ENCODE data around the gene FOXI2.

Gene FOXI2

GRCh38 chr10:127743205-127743604, 6.2 kb downstream of the FOXI2 start:
- DNase-seq: no peak

- no peak for DNase-seq
Measured at GRCh38 chr10:127744956-127745355, 8.0 kb downstream of the FOXI2 start.

DNA sequence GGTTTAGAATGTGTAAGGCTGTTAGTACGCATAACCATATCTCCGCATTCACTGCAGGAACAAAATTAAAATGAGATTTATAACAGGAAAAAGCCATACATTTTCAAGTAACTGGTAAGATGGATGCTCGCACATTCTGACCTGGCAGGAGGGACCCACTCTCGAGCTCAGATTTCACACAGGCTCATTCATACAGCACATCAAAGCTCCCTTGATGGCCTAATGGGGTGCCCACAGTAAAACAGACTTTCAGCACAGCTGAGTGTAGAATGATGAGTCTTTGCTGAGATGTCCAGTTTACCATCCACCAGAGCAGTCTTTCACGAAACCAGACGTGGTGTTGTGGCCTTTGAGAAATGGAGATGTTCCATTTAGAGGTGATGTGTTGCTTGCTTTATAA, 8.9 kb downstream of the FOXI2 start:
- DNase-seq: no peak

DNA sequence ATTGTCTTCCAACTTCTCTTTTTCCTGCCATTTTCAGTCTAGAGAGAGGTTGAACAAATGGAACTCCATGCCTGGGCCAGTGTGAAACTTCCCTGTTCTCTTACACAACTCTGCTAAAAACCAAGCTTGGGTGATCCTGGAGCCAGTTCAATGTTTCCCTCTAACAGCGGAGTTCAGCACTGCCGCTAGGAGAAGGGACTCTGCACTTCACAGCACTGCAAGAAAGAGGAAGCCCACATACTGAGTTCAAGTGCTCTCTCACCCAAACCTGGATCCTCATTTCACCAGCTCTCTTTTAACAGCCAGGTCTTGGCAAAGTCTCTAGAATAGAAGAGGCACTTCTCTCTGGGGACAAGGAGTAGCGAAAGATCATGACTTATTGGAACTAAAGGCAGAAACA, 18.8 kb downstream of the FOXI2 start:
- DNase-seq: no peak

DNA sequence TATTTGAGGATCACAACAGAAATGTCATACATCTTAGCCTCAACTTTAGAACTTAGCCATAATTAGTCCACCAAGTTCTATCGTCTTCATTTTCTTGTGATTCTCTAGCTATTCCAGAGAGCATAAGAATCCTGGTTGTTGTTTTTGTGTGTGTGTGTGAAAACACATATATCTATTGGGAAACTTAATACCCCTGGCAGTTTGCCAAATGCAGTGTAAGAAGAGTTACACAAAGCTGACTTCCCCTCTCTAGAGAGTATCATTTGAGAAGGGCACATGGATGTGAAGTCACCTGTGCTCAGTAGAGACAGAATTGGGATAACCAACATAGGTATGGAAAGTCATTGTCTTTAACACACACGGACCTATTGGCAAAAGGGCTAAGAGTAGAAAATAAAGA, 19.3 kb downstream of the FOXI2 start:
- no peak for DNase-seq

DNA sequence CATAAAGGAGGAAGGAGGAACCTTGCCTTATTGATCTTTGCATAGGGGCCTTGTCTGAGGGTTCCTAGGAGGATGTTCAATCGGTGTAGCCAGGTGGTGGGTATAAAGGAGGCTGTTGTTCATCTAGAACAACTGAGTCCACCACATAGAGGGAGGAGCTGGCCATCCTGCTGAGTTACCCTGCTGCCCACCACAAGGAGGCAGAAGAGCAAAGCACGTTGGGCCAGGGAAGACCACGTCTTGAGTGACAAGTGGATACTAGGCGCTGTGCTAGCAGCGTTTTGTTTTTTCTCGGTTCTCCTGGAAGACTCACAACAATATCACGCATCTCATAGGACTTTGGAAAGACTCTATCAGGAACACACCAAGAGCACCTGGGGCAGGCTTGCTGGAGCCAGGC, 20.0 kb downstream of the FOXI2 start:
- DNase-seq: no peak

GRCh38 chr10:127759276-127759675, 22.3 kb downstream of the FOXI2 start:
- no peak for DNase-seq

GRCh38 chr10:127762925-127763324, 25.9 kb downstream of the FOXI2 start:
- no peak for DNase-seq

DNA sequence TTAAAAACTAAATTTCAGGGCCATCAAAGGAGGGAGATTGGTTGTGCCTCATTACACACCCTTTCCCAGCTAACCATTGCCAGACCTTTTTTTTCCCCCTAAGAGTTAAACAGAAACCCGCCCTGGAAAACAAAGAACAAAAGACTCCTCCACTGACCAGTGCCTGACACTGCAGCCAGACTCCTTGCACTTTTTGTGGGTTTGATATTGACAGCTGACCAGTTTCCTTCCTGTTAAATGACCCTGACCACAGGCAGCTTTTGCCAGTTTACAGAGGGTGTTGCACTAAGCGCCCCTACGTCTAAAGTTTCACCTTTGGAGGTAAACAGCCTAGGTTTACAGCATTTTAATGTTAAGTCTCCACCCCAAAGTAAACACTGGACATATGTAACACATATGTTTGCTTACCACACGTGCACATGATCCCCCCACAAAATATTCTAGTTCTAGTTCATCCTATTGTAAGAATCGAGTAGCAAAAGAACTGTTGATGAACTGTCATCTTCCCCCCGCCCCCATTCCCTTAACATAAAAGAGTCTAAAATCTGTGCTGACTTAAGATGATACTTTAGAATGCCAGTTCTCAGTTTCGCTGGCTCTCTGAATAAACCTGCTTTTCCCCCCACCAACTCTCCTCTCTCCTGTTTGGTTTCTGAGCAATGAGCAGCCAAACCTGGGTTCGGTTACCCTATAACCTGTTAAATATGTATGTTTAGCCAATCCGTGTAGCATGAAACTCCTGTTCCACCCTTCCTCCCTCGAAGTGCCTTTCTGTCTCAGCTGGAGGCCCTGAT, 38.0 kb downstream of the FOXI2 start:
- no peak for DNase-seq

GRCh38 chr10:127776816-127777215, 39.8 kb downstream of the FOXI2 start:
- DNase-seq: no peak

DNA sequence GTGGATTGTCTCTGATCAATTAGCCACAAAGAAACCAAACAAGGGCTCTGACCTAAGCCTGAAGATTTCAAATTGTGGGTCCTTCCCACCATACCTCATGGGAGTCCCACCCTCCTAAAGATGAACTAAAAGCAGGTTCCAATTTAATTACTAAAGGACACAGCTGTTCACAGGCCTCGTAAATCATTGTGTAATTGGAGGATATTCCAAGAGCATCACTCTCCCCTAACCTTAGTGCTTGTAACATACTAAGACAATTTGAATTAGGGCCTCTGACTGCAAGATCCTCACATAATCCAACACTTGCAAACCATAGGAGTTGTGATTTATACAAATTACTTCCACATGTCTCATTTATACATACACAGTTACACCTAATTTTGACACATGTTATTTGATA, 44.4 kb downstream of the FOXI2 start:
- no peak for DNase-seq

GRCh38 chr10:127787873-127788272, 50.9 kb downstream of the FOXI2 start:
- DNase-seq: no peak

GRCh38 chr10:127790066-127790624, 53.2 kb downstream of the FOXI2 start:
- no peak for DNase-seq
